ENCODE results near the gene LGALS4.
"Not testable (repeated sequence)": the region's sequence is repeated elsewhere in the genome, so short reads cannot be mapped to it uniquely, and the experiment has no call there.

DNA sequence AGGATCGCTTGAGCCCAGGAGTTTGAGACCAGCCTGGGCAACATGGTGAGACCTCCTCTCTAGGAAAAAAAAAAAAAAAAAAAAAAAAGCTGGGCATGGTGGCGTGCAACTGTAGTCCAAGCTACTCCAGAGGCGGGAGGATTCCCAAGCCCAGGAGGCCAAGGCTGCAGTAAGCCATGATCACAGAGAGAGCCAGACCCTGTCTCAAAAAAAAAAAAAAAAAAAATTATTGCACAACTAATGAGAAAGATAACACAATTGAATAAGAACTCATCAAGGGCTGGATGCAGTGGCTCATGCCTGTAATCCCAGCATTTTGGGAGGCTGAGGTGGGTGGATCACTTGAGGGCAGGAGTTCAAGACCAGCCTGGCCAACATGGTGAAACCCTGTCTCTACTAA is 26.7 kb downstream of the LGALS4 start:
- not testable (repeated sequence) for TF ChIP-seq CTCF (conservative IDR thresholded peaks at IDR 0.05; ENCODE audit: low read length); EZH2phosphoT487 (IDR thresholded peaks at IDR 0.05; ENCODE audit: borderline replicate concordance, low read depth, low read length)
